Fibroblast of lung (primary cell): ENCODE measurements around the gene DRICH1. TPM values are rescaled to one million over a fixed set of nuclear protein-coding genes. Genes with fewer than 3 reads are reported as not detected.
A peak's percentile ranks its signal among the peaks of the same experiment; 100 is the strongest.
"Not testable (repeated sequence)": the region's sequence is repeated elsewhere in the genome, so short reads cannot be mapped to it uniquely, and the experiment has no call there.

Experiments used
- DNase-seq, 2 donors: peaks; one replicate each; pipeline versions ENCODE4 v3.0.0 to v3.0.0-alpha.2; 2010; ENCODE audit warnings: low read depth in 2 of 2
- H2AFZ ChIP-seq: 2 replicates; pipeline ENCODE4 v1.5.1; 2012; ENCODE audit warnings: low read length, control low read depth, inconsistent platforms
- H3K27ac ChIP-seq: 2 replicates; pipeline ENCODE4 v1.5.1; 2011; ENCODE audit warnings: low read length, control low read depth; ENCODE audit not compliant: insufficient read depth
- H3K27me3 ChIP-seq: 2 replicates; pipeline ENCODE4 v1.5.1; 2011; ENCODE audit warnings: mild to moderate bottlenecking, low read length; ENCODE audit not compliant: control insufficient read depth, insufficient read depth
- H3K36me3 ChIP-seq: 2 replicates; pipeline ENCODE4 v1.5.1; 2011; ENCODE audit warnings: low read length; ENCODE audit not compliant: control insufficient read depth, insufficient read depth
- H3K4me1 ChIP-seq: 2 replicates; pipeline ENCODE4 v1.5.1; 2011; ENCODE audit warnings: low read length; ENCODE audit not compliant: control insufficient read depth, insufficient read depth; ENCODE audit errors: extremely low read depth
- H3K4me2 ChIP-seq: 2 replicates; pipeline ENCODE4 v1.5.1; 2011; ENCODE audit warnings: low read length, control low read depth; ENCODE audit not compliant: insufficient read depth; ENCODE audit errors: extremely low read depth
- H3K4me3 ChIP-seq, 4 experiments: fragments of 200-600 bp in 1 of 4; sonication (generic) in 1 of 4; replicated peaks in 1 of 4; 2 replicates each; pipeline ENCODE4 v1.5.1; 2011 to 2016; ENCODE audit warnings: low read length in 4 of 4, low read depth in 3 of 4, mild to moderate bottlenecking in 3 of 4, control low read depth in 2 of 4, inconsistent platforms in 1 of 4, mixed read lengths in 1 of 4; ENCODE audit not compliant: insufficient read depth in 1 of 4; ENCODE audit errors: control extremely low read depth in 1 of 4
- H3K79me2 ChIP-seq: 2 replicates; pipeline ENCODE4 v1.5.1; 2012; ENCODE audit warnings: mild to moderate bottlenecking, low read length, inconsistent platforms; ENCODE audit not compliant: control insufficient read depth, insufficient read depth
- H3K9ac ChIP-seq: 2 replicates; pipeline ENCODE4 v1.5.1; 2011; ENCODE audit warnings: mild to moderate bottlenecking, low read length, control low read depth; ENCODE audit not compliant: insufficient read depth
- H3K9me3 ChIP-seq: 2 replicates; pipeline ENCODE4 v1.5.1; 2012; ENCODE audit warnings: low read depth, low read length; ENCODE audit not compliant: control insufficient read depth, insufficient read depth
- H4K20me1 ChIP-seq: 2 replicates; pipeline ENCODE4 v1.5.1; 2011; ENCODE audit warnings: low read length; ENCODE audit not compliant: control insufficient read depth, insufficient read depth; ENCODE audit errors: extremely low read depth
- CTCF ChIP-seq, 2 donors: IDR thresholded peaks in 1 of 2; conservative IDR thresholded peaks in 1 of 2; 1 replicate in 1 of 2; 2 replicates in 1 of 2; pipeline ENCODE4 v1.5.1; 2011 to 2012; ENCODE audit warnings: low read length in 2 of 2, control low read depth in 1 of 2, inconsistent platforms in 1 of 2, low read depth in 1 of 2, mild to moderate bottlenecking in 1 of 2
- EZH2 ChIP-seq: IDR thresholded peaks from 2 replicates; pipeline ENCODE4 v1.5.1; 2012; ENCODE audit warnings: low read length, control low read depth, mild to moderate bottlenecking; ENCODE audit errors: missing control alignments
- polyA plus RNA-seq, 2 donors: library from polyadenylated mRNA; depleted of rRNA in 1 of 2; stranded (reverse) in 1 of 2; unstranded in 1 of 2; fragments of >200 nt; gene quantifications; 2 replicates each; pipeline ENCODE4 v1.2.1, GENCODE V29; 2011 to 2012; ENCODE audit warnings: missing spikeins in 1 of 2
- total RNA-seq: library from RNA; depleted of rRNA; stranded (reverse); fragments of >200 nt; gene quantifications from 2 replicates; pipeline ENCODE4 v1.2.1, GENCODE V29; 2014

Gene DRICH1
- total and polyA plus RNA-seq, 2 donors (not counting 1 experiment from before 2014, with no cell fraction given), result not detected

- DNase-seq, H3K79me2 ChIP-seq, H3K9ac ChIP-seq, H3K4me2 ChIP-seq, H3K36me3 ChIP-seq, H4K20me1 ChIP-seq, H3K4me3 ChIP-seq, H3K27me3 ChIP-seq, H3K27ac ChIP-seq, H2AFZ ChIP-seq, H3K9me3 ChIP-seq, H3K4me1 ChIP-seq: not testable (repeated sequence)
These were observed 36.2 kb downstream of the DRICH1 start for GRCh38 chr22:23595904-23596303.

GRCh38 chr22:23591846-23592245, 40.3 kb downstream of the DRICH1 start:
- Histone ChIP-seq H3K27me3 (no peaks in the 10 kb centered on the region), H3K36me3 (no peaks in the 10 kb centered on the region)
- TF ChIP-seq EZH2, result no peak

GRCh38 chr22:23591201-23591791, 40.8 kb downstream of the DRICH1 start:
- Histone ChIP-seq H3K27me3 (no peaks in the 10 kb centered on the region), H4K20me1 (no peaks in the 10 kb centered on the region), H3K4me2 (no peak overlapping the region), H3K79me2 (no peaks in the 10 kb centered on the region), H3K9me3 (no peaks in the 10 kb centered on the region), H3K4me3 (no peak overlapping the region), H3K4me1 (no peaks in the 10 kb centered on the region), H2AFZ (no peak overlapping the region), H3K36me3 (no peaks in the 10 kb centered on the region), H3K27ac (no peak overlapping the region), H3K9ac (no peak overlapping the region)
- peak; percentile 44 to 56 for DNase-seq
- no peak for TF ChIP-seq EZH2
- peak; percentile 64 to 95 for TF ChIP-seq CTCF (conservative IDR thresholded peaks at IDR 0.05 in 1 of 2, IDR thresholded peaks at IDR 0.05 in 1 of 2; ENCODE audit: low read depth in 1 of 2, low read length in 2 of 2)

More at GRCh38 chr22:23591846-23592245, 40.3 kb downstream of the DRICH1 start:
- no peaks in the 10 kb centered on the region for H3K4me1 ChIP-seq
- no peak overlapping the region for H3K4me3 ChIP-seq
- H3K79me2 ChIP-seq, result no peaks in the 10 kb centered on the region
- H3K27ac ChIP-seq, result no peak overlapping the region
- no peaks in the 10 kb centered on the region for H3K9me3 ChIP-seq
- no peak overlapping the region for H2AFZ ChIP-seq
- no peak overlapping the region for H3K4me2 ChIP-seq
- no peak for DNase-seq
- H3K9ac ChIP-seq, result no peak overlapping the region
- H4K20me1 ChIP-seq, result no peaks in the 10 kb centered on the region

DNA sequence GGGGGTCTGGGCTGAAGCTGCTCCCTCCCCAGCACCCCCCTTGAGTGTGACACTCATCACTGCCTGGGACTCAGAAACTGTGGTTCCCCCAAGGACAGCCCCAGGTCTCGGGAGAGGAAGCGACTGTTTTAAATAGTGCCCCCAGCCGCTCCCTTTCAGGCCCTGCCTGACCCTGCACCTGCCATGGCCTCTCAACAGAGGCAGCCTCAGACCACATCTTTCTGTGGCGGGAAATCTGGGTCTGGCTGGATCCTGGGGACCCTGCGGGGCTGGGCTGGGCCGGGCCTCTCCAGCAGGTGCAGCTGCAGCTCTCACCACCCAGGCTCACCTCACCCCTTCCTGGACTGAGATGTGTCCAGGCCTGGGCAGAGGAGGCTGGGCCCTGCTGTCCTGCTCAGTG, 48.3 kb downstream of the DRICH1 start:
- no peaks in the 10 kb centered on the region for H3K27me3 ChIP-seq
- no peaks in the 10 kb centered on the region for H3K4me1 ChIP-seq
- no peak overlapping the region for H3K4me2 ChIP-seq
- no peaks in the 10 kb centered on the region for H3K79me2 ChIP-seq
- no peak overlapping the region for H3K9ac ChIP-seq
- H3K36me3 ChIP-seq, result no peaks in the 10 kb centered on the region
- no peaks in the 10 kb centered on the region for H3K9me3 ChIP-seq
- no peak overlapping the region for H2AFZ ChIP-seq
- no peaks in the 10 kb centered on the region for H4K20me1 ChIP-seq
- TF ChIP-seq EZH2 (no peak), CTCF (conservative IDR thresholded peaks at IDR 0.05 in 1 of 2, IDR thresholded peaks at IDR 0.05 in 1 of 2; ENCODE audit: low read depth in 1 of 2, low read length in 2 of 2) (no peak)
- DNase-seq, result no peak
- H3K27ac ChIP-seq, result no peak overlapping the region
- H3K4me3 ChIP-seq, result no peak overlapping the region
